Aorta (tissue), 5 donors: ENCODE results near the gene PLCB2. TPM values are rescaled to one million over a fixed set of nuclear protein-coding genes. Genes with fewer than 3 reads are reported as not detected.

Experiments
- ATAC-seq: fragments of 200-7000 bp; cut with Tn5 transposase; one replicate; pipeline ENCODE4 v1.9.1; 2022; ENCODE audit warnings: moderate library complexity; ENCODE audit not compliant: low FRiP score
- DNase-seq, 2 donors: peaks; one replicate each; pipeline ENCODE4 v3.0.0-alpha.2; 2020
- H3K27ac ChIP-seq, 2 donors: one replicate each; pipeline ENCODE4 v1.5.1; 2013; ENCODE audit warnings: low read length in 2 of 2, mild to moderate bottlenecking in 2 of 2, moderate library complexity in 2 of 2, control low read depth in 1 of 2, inconsistent platforms in 1 of 2, low read depth in 1 of 2
- H3K27me3 ChIP-seq, 2 donors: one replicate each; pipeline ENCODE4 v1.6.1; 2013; ENCODE audit warnings: control low read depth in 1 of 2, low read length in 1 of 2, mild to moderate bottlenecking in 1 of 2, moderate library complexity in 1 of 2; ENCODE audit not compliant: insufficient read depth in 2 of 2, control insufficient read depth in 1 of 2
- H3K36me3 ChIP-seq, 2 donors: one replicate each; pipeline ENCODE4 v1.6.1; 2013; ENCODE audit warnings: control low read depth in 1 of 2, low read length in 1 of 2, mild to moderate bottlenecking in 1 of 2; ENCODE audit not compliant: insufficient read depth in 2 of 2, control insufficient read depth in 1 of 2
- H3K4me1 ChIP-seq, 2 donors: one replicate each; pipeline ENCODE4 v1.6.1; 2013; ENCODE audit warnings: low read length in 2 of 2, control low read depth in 1 of 2, mild to moderate bottlenecking in 1 of 2, moderate library complexity in 1 of 2; ENCODE audit not compliant: insufficient read depth in 2 of 2, control insufficient read depth in 1 of 2
- H3K4me3 ChIP-seq, 2 donors: one replicate each; pipeline ENCODE4 v1.5.1; 2013; ENCODE audit warnings: low read length in 2 of 2, control low read depth in 1 of 2, mild to moderate bottlenecking in 1 of 2
- H3K9me3 ChIP-seq: one replicate; pipeline ENCODE4 v1.6.1; 2013; ENCODE audit warnings: mild to moderate bottlenecking, low read length; ENCODE audit not compliant: control insufficient read depth
- WGBS, 2 donors: extraction: QIAGEN DNeasy Blood & Tissue Kit; methylation state at CpG; one replicate each; pipeline ENCODE4 v1.1.7; 2013; 5-methylcytosine and 5-hydroxymethylcytosine counted together
- intact Hi-C, 2 donors: fragments of 100-400 bp; cut with DNase I; formaldehyde crosslinking; loops; one replicate each; pipeline versions ENCODE4 v1.14.2 to v1.15.0; 2022
- polyA plus RNA-seq, 2 donors: library from polyadenylated mRNA; stranded (reverse); fragments of 200-250 nt; gene quantifications; one replicate each; pipeline ENCODE4 v1.2.3, GENCODE V29; 2013
- total RNA-seq, 2 donors: library from RNA; stranded (reverse); fragmentation: NEBNext Ultra II Directional; extraction: Animal tissue kit (Norgen Biotek cat#: 25700); gene quantifications; one replicate each; pipeline ENCODE4 v1.2.1, GENCODE V29; 2021
- donor health status: healthy with polysubstance abuse.
- donor health status: Bipolar disorder and iron deficiency.
- donor health status: DM: no; HTN: no; CAD: no.
- donor health status: DM: no; HTN: no; CAD: no.
- donor health status: DM: yes; HTN: yes; CAD: no.

Gene PLCB2
- total and polyA plus RNA-seq, 4 donors, result 5.8 to 55.8 (median 15.4) TPM

DNA sequence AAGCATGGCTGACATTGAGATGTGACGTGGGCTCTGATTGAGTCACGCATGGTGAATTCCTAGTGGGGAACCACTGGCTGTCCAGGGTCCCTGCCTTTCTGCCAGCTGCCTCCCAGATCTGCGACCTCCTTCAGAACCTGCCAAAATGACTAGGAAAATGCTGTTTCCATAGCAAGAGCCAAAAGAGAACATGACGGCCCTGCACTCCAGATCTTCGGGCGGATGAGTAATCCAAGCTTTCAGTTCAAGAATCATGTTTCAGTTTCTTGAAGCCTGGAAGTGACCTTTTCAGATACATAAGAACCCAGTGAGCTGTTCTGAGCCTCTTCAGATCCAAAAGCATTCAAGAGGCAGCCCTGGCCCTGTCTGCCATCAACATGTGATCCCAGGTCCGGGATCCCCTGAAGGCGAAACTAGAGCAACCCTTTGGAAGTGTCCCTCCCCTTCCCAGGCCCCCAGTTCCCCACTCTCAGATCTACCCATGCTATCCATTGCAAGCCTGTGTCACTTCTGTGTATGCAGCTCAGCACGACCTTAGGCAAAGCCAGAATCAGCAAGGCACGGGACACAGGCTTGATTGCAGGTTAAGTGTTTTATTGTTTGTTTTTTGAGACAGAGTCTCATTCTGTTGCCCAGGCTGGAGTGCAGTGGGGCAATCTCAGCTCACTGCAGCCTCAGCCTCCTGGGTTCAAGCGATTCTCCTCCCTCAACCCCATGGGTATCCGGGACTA, 44.5 kb downstream of the PLCB2 start:
- no peaks in the 10 kb centered on the region for H3K27me3 ChIP-seq
- no peaks in the 10 kb centered on the region for H3K9me3 ChIP-seq
- no peaks in the 10 kb centered on the region for H3K36me3 ChIP-seq
- H3K4me1 ChIP-seq, result no peaks in the 10 kb centered on the region
- 73 to 79% methylated on average over 12 of the region's 12 CpGs for WGBS, 2 donors
- ATAC-seq (no peak), DNase-seq (no peak)
- no peak overlapping the region for H3K27ac ChIP-seq
- H3K4me3 ChIP-seq, result no peak overlapping the region
- intact Hi-C loops, result no loop called here

DNA sequence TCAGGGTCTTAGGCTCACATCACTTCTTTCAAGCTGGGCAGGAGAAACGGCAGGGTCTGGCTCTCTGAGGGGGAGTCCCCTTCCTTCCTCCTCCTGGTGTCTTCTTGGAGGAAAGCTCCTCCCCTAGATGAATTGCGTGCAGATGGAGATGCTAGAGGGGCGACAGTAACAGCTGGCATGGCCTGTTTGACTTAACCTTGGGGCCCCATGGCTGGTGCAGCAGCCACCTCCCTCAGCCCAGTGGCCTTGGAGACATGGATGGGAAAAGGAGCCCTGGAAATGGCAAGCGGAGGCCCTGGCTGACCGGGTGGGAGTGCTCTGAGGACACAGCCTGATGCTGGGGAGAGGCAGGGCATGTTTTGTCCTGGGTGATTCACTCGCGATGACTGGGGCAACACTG, 48.7 kb downstream of the PLCB2 start:
- WGBS, 2 donors, result 88 to 89% methylated on average over 7 of the region's 7 CpGs
- Histone ChIP-seq H3K27me3 (no peaks in the 10 kb centered on the region), H3K4me1 (no peaks in the 10 kb centered on the region), H3K9me3 (no peaks in the 10 kb centered on the region), H3K4me3 (no peak overlapping the region), H3K36me3 (no peaks in the 10 kb centered on the region), H3K27ac (no peak overlapping the region)
- intact Hi-C loops, result loop anchor here in 1 of 2 donors (10.0 kb wide), 1 partner anchor 56 kb away; no protein-coding TSS in a partner anchor
- no peak for ATAC-seq
- peak in 1 of 2 donors; percentile 43 for DNase-seq

DNA sequence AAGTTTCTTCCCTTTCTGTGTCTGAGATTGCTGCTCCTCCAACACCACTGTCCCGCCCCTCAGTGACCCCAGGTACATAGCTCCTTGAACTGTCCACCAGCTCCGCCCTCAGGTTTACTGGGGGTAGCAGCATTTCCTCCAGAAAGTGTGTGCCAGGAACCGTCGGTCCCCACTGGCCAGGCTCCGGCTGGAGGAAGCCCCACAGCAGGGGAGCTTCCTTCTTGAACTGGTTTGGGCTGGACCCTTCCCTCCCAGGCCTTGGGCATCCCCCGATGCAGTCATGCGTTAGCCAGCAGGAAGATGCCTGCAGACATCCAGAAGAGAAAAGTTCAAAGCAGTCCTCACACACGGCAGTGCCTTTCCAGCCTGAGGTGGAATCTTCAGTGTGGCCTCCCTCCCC, 49.2 kb downstream of the PLCB2 start:
- ATAC-seq (no peak), DNase-seq (peak in 1 of 2 donors; percentile 23)
- WGBS, 2 donors, result 79 to 84% methylated on average over 8 of the region's 8 CpGs
- Histone ChIP-seq H3K4me1 (no peaks in the 10 kb centered on the region), H3K27ac (no peak overlapping the region), H3K27me3 (no peaks in the 10 kb centered on the region), H3K36me3 (no peaks in the 10 kb centered on the region), H3K4me3 (no peak overlapping the region), H3K9me3 (no peaks in the 10 kb centered on the region)
- intact Hi-C loops, result loop anchor here in 1 of 2 donors (10.0 kb wide), 1 partner anchor 56 kb away; no protein-coding TSS in a partner anchor

DNA sequence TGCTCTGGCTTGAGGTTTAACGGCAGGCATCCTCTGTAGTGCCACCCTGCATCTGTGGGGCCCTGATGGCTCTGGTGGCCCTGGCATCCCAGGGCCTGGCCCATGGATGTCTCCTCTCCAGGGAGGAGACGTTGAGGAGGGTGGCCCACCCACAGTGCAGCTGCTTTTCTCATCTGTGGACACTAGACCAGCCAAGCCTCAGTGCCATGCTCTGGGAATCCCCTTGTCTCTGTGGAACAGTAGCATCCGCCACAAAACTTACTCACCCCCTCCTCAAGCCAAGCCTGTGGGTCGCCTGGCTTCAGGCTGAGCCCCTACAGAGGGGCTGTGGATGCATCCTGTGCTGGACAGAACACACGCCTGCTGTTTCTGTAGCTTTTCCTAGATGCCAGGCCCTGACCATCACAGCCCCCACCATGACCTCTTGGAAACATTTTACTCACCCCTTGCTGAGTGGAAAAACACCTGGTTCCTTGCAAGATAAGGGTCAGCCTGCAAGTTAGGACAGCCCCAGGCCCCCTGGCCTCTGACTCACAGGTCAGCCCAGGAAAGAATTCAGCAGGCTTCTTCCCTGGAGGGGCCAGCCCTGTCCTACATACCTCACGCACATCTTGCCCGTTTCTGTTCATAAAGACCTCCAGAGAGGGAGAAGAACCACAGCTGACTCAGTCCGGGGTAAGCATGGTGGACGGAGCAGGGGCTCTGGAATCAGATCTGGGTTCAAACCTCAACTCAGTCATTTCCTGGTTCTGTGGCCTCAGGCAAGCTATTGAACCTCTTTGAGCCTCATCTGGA, 49.9 kb downstream of the PLCB2 start:
- Histone ChIP-seq H3K9me3 (no peaks in the 10 kb centered on the region), H3K27ac (no peak overlapping the region), H3K4me1 (no peaks in the 10 kb centered on the region), H3K27me3 (no peaks in the 10 kb centered on the region), H3K4me3 (no peak overlapping the region), H3K36me3 (no peaks in the 10 kb centered on the region)
- intact Hi-C loops, result loop anchor here in 1 of 2 donors (10.0 kb wide), 1 partner anchor 57 kb away; no protein-coding TSS in a partner anchor
- ATAC-seq (no peak), DNase-seq (peak in 1 of 2 donors; percentile 30)
- WGBS, 2 donors, result 81 to 83% methylated on average over 9 of the region's 9 CpGs

DNA sequence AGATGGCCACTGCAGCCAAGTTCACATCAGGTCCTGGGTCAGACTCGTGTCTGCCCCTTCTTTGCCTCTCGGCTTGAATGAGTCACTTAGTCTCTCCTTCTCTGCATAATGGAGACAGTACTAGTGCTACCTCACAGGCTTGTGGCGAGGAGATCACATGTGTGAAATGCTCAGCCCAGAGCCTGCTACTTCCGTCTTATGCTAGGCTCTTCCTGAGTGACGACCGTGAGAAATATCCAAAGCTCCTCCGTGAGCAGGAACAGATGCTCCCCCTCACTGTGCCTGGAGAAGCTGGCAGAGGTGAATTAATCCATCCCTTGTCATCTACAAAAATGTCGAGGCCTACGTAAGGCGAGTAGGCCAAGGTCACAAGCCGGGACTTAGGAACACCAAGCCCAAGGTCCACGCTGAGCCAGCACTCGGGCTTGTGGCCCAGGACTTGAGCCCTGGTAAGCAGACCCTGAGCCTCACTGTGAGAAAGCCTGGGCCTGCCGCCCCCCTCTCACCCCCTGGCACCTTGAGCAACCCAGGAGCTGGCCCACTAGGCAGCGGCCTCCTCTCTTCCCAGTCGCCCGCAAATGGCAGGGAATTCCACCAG, 51.0 kb downstream of the PLCB2 start:
- peak in 1 of 2 donors; percentile 34 for DNase-seq
- H3K4me1 ChIP-seq, result no peaks in the 10 kb centered on the region
- no peak overlapping the region for H3K4me3 ChIP-seq
- intact Hi-C loops, result loop anchor here in 1 of 2 donors (10.0 kb wide), 1 partner anchor 58 kb away; no protein-coding TSS in a partner anchor
- H3K9me3 ChIP-seq, result no peaks in the 10 kb centered on the region
- WGBS, 2 donors, result 94% methylated on average over 15 to 17 of the region's 17 CpGs
- H3K27me3 ChIP-seq, result no peaks in the 10 kb centered on the region
- H3K36me3 ChIP-seq, result no peaks in the 10 kb centered on the region
- no peak overlapping the region for H3K27ac ChIP-seq
- no peak for ATAC-seq

DNA sequence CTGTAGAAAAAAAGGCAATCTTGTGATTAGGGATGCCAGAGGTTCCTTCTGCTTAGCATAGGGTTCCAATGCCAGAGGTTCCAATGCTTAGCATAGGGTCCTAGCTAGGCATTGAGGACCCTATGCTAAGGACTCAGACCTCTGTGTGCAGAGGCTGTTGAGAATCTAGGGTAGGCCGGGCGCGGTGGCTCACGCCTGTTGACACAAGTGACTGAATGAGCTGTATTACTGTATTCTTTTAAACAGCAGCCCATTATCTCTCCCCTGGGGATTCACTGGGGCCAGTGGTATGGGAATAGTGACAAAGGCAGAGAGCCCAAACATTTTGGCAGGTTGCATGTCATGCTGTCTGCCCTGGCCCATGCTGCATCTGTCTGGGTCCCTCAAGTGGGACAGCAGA, 52.7 kb downstream of the PLCB2 start:
- no peaks in the 10 kb centered on the region for H3K9me3 ChIP-seq
- intact Hi-C loops, result loop anchor here in 1 of 2 donors (10.0 kb wide), 1 partner anchor 60 kb away; no protein-coding TSS in a partner anchor
- no peaks in the 10 kb centered on the region for H3K4me1 ChIP-seq
- no peaks in the 10 kb centered on the region for H3K36me3 ChIP-seq
- H3K27ac ChIP-seq, result no peak overlapping the region
- no peak overlapping the region for H3K4me3 ChIP-seq
- 94 to 97% methylated on average over 4 of the region's 4 CpGs for WGBS, 2 donors
- ATAC-seq, result no peak
- DNase-seq, result no peak
- H3K27me3 ChIP-seq, result no peaks in the 10 kb centered on the region

DNA sequence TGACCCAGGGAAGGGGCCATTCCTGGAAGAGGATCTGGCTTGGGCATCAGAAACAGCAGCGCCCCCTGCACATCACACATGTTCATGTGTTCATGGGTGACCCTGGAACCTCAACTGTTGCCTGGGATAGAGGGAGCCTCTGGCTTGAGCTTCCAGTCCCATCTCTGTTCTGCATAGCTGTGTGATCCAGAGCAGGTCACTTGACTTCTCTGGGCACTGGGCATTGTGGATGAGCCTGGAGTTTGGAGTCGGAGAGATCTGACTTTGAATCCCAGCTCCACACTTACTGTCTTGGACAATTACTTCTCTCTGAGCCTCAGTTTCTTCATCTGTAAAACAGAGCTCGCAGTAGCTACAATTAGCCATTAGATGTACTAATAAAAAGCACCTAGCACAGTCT, 53.3 kb downstream of the PLCB2 start:
- Histone ChIP-seq H3K4me1 (no peaks in the 10 kb centered on the region), H3K9me3 (no peaks in the 10 kb centered on the region), H3K36me3 (no peaks in the 10 kb centered on the region), H3K27me3 (no peaks in the 10 kb centered on the region), H3K4me3 (no peak overlapping the region), H3K27ac (no peak overlapping the region)
- intact Hi-C loops, result loop anchor here in 1 of 2 donors (10.0 kb wide), 1 partner anchor 60 kb away; no protein-coding TSS in a partner anchor
- peak in 1 of 2 donors; percentile 37 for DNase-seq
- no peak for ATAC-seq
- WGBS, 2 donors, result 98 to 100% methylated on average over 3 of the region's 3 CpGs

DNA sequence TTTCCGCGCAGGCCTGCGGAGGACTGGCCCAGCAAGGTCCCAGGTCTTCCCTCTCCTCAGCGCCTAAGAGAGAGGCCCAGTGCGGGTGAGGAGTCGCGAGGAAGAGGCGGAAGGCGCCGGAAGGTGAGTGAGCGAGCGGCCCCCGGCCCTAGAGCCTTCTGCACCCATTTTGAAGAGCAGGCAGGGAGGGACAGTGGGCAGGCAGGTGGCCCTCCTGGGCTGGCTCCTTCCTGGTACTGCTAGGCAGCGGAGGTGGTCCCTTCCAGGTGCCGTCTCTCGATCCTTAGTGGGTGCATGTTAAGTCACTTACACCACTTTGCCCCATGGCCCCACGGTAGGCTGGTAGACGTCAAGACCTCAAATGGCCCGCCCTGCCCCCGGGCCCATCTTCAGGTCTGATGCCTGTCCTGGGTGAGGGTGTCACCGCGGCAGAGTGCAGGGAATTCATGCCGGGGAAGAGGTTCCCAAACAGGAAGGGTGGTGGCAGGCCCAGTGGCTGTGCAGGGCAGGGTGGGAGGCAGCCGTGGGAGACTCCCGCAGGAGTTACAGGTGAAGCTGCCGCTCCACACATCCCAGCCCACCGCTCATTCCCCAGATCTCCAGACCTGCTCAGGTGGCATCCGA, 54.5 kb downstream of the PLCB2 start:
- peak in 1 of 2 donors; percentile 32 for DNase-seq
- WGBS, 2 donors, result 44% methylated on average over 28 of the region's 28 CpGs
- no peak overlapping the region for H3K27ac ChIP-seq
- H3K27me3 ChIP-seq, result no peaks in the 10 kb centered on the region
- peak overlapping the region; percentile 3 to 48 for H3K4me3 ChIP-seq
- no peaks in the 10 kb centered on the region for H3K4me1 ChIP-seq
- H3K36me3 ChIP-seq, result no peaks in the 10 kb centered on the region
- no peak for ATAC-seq
- H3K9me3 ChIP-seq, result no peaks in the 10 kb centered on the region
- intact Hi-C loops, result loop anchor here in 1 of 2 donors (10.0 kb wide), 1 partner anchor 62 kb away; no protein-coding TSS in a partner anchor
